ENCODE data around the gene RPS24.

RPS24 gene

GRCh38 chr10:78078539-78079330 lies 45.1 kb downstream of the RPS24 start:
- DNase-seq, result no peak
- no peaks in the 10 kb centered on the region for H3K9me3 ChIP-seq (ENCODE audit: severe bottlenecking)
- TF ChIP-seq CTCF (IDR thresholded peaks at IDR 0.05; ENCODE audit: low read depth, low read length), result no peak

GRCh38 chr10:78079411-78079810 lies 45.7 kb downstream of the RPS24 start:
- no peak overlapping the region for H3K27ac ChIP-seq
- H3K36me3 ChIP-seq, result no peaks in the 10 kb centered on the region
- no peak for DNase-seq
- no peak for TF ChIP-seq CTCF (IDR thresholded peaks at IDR 0.05; ENCODE audit: low read depth, low read length)
- no peaks in the 10 kb centered on the region for H3K9me3 ChIP-seq (ENCODE audit: severe bottlenecking)
- H3K4me3 ChIP-seq (ENCODE audit: low read depth, low read length), result no peak overlapping the region
- no peaks in the 10 kb centered on the region for H3K27me3 ChIP-seq (ENCODE audit: insufficient read depth, low read depth, severe bottlenecking)

More at GRCh38 chr10:78078539-78079330, 45.1 kb downstream of the RPS24 start:
- no peak overlapping the region for H3K27ac ChIP-seq
- no peaks in the 10 kb centered on the region for H3K27me3 ChIP-seq (ENCODE audit: insufficient read depth, low read depth, severe bottlenecking)
- H3K36me3 ChIP-seq, result no peaks in the 10 kb centered on the region
- H3K4me3 ChIP-seq (ENCODE audit: low read depth, low read length), result no peak overlapping the region

- no peaks in the 10 kb centered on the region for H3K9me3 ChIP-seq (ENCODE audit: severe bottlenecking)
- no peaks in the 10 kb centered on the region for H3K27me3 ChIP-seq (ENCODE audit: insufficient read depth, low read depth, severe bottlenecking)
- no peak for TF ChIP-seq CTCF (IDR thresholded peaks at IDR 0.05; ENCODE audit: low read depth, low read length)
- H3K27ac ChIP-seq, result no peak overlapping the region
- DNase-seq, result no peak
- H3K4me3 ChIP-seq (ENCODE audit: low read depth, low read length), result no peak overlapping the region
- no peaks in the 10 kb centered on the region for H3K36me3 ChIP-seq
Measured at GRCh38 chr10:78081292-78081691, 47.6 kb downstream of the RPS24 start.

GRCh38 chr10:78082636-78083035 lies 49.0 kb downstream of the RPS24 start:
- no peak overlapping the region for H3K27ac ChIP-seq
- no peak for DNase-seq
- H3K27me3 ChIP-seq (ENCODE audit: insufficient read depth, low read depth, severe bottlenecking), result no peaks in the 10 kb centered on the region
- no peaks in the 10 kb centered on the region for H3K9me3 ChIP-seq (ENCODE audit: severe bottlenecking)
- no peak overlapping the region for H3K4me3 ChIP-seq (ENCODE audit: low read depth, low read length)
- TF ChIP-seq CTCF (IDR thresholded peaks at IDR 0.05; ENCODE audit: low read depth, low read length), result no peak
- no peaks in the 10 kb centered on the region for H3K36me3 ChIP-seq

All from WERI-Rb-1 (cell line).